AG09309 (cell line): ENCODE data around the gene CD163.
"Not testable (repeated sequence)": the region's sequence is repeated elsewhere in the genome, so short reads cannot be mapped to it uniquely, and the experiment has no call there.

Experiments used
- DNase-seq: peaks from one replicate; pipeline ENCODE4 v3.0.0-alpha.2; 2010; ENCODE audit warnings: low read depth
- H3K4me3 ChIP-seq: 2 replicates; pipeline ENCODE4 v1.5.1; 2011; ENCODE audit warnings: mild to moderate bottlenecking, low read depth, low read length, moderate library complexity; ENCODE audit not compliant: control insufficient read depth
- CTCF ChIP-seq: IDR thresholded peaks from 2 replicates; pipeline ENCODE4 v1.5.1; 2011; ENCODE audit warnings: mild to moderate bottlenecking, low read depth, low read length, inconsistent platforms; ENCODE audit not compliant: insufficient read depth, control insufficient read depth; ENCODE audit errors: missing control alignments

CD163 gene

GRCh38 chr12:7439579-7440505, 63.7 kb downstream of the CD163 start:
- peak overlapping the region; percentile 46 for H3K4me3 ChIP-seq
- TF ChIP-seq CTCF, result no peak

GRCh38 chr12:7438291-7438995, 65.1 kb downstream of the CD163 start:
- DNase-seq, H3K4me3 ChIP-seq: not testable (repeated sequence)

More at GRCh38 chr12:7439579-7440505, 63.7 kb downstream of the CD163 start:
- DNase-seq, result no peak

- DNase-seq, H3K4me3 ChIP-seq: not testable (repeated sequence)
These were observed 66.1 kb downstream of the CD163 start for GRCh38 chr12:7437494-7437893.

GRCh38 chr12:7434670-7435069, 68.9 kb downstream of the CD163 start:
- TF ChIP-seq CTCF, result no peak
- no peak overlapping the region for H3K4me3 ChIP-seq
- no peak for DNase-seq

GRCh38 chr12:7433276-7433822, 70.2 kb downstream of the CD163 start:
- H3K4me3 ChIP-seq, result no peak overlapping the region
- DNase-seq, result peak; percentile 14

GRCh38 chr12:7431993-7432685, 71.4 kb downstream of the CD163 start:
- no peak overlapping the region for H3K4me3 ChIP-seq
- no peak for TF ChIP-seq CTCF
- DNase-seq, result no peak

More at GRCh38 chr12:7433276-7433822, 70.2 kb downstream of the CD163 start:
- no peak for TF ChIP-seq CTCF
